HG03103 (cell line): ENCODE data around the gene COX4I1.
A peak's percentile ranks its signal among the peaks of the same experiment; 100 is the strongest.
"Not testable (repeated sequence)": the region's sequence is repeated elsewhere in the genome, so short reads cannot be mapped to it uniquely, and the experiment has no call there.

Experiments
- ATAC-seq: cut with Tn5 transposase; IDR thresholded peaks from one replicate; pipeline ENCODE4 v1.9.1; 2021; ENCODE audit warnings: low read depth; ENCODE audit not compliant: unreplicated experiment

Gene COX4I1

GRCh38 chr16:85798283-85798776, 1.2 kb upstream of the COX4I1 start:
- no peak for ATAC-seq

- ATAC-seq, result peak; percentile 19
Measured at GRCh38 chr16:85798901-85799496, 496 bp upstream of the COX4I1 start.

- ATAC-seq, result no peak
Measured at GRCh38 chr16:85800321-85800669, 800 bp downstream of the COX4I1 start.

GRCh38 chr16:85803570-85803969, 4.1 kb downstream of the COX4I1 start:
- no peak for ATAC-seq

- ATAC-seq, result no peak
Measured at GRCh38 chr16:85805442-85806045, 6.0 kb downstream of the COX4I1 start.

- no peak for ATAC-seq
Measured at GRCh38 chr16:85806539-85806938, 7.0 kb downstream of the COX4I1 start.

GRCh38 chr16:85807340-85807739, 7.8 kb downstream of the COX4I1 start:
- ATAC-seq, result not testable (repeated sequence)

- not testable (repeated sequence) for ATAC-seq
Measured at GRCh38 chr16:85808104-85808503, 8.6 kb downstream of the COX4I1 start.

GRCh38 chr16:85808926-85809325, 9.4 kb downstream of the COX4I1 start:
- ATAC-seq, result no peak

- ATAC-seq, result no peak
Measured at GRCh38 chr16:85809645-85810044, 10.2 kb downstream of the COX4I1 start.

- ATAC-seq, result no peak
Measured at GRCh38 chr16:85810097-85810741, 10.7 kb downstream of the COX4I1 start.

GRCh38 chr16:85810742-85811115, 11.2 kb downstream of the COX4I1 start:
- ATAC-seq, result no peak

- no peak for ATAC-seq
Measured at GRCh38 chr16:85812031-85812807, 12.7 kb downstream of the COX4I1 start.

GRCh38 chr16:85812811-85813700, 13.6 kb downstream of the COX4I1 start:
- no peak for ATAC-seq

- no peak for ATAC-seq
Measured at GRCh38 chr16:85816159-85816558, 16.7 kb downstream of the COX4I1 start.

GRCh38 chr16:85817195-85817594, 17.7 kb downstream of the COX4I1 start:
- not testable (repeated sequence) for ATAC-seq

- no peak for ATAC-seq
Measured at GRCh38 chr16:85819245-85819644, 19.8 kb downstream of the COX4I1 start.

- no peak for ATAC-seq
Measured at GRCh38 chr16:85819771-85820170, 20.3 kb downstream of the COX4I1 start.

- ATAC-seq, result no peak
Measured at GRCh38 chr16:85820604-85821372, 21.3 kb downstream of the COX4I1 start.
